K562 (cell line): Measurements from ENCODE around the gene PADI1. TPM values are rescaled to one million over a fixed set of nuclear protein-coding genes. Genes with fewer than 3 reads are reported as not detected.

ENCODE experiments used
- ATAC-seq: fragments of 200-7000 bp; cut with Tn5 transposase; 3 replicates; pipeline ENCODE4 v1.9.1; 2020; ENCODE audit warnings: moderate library complexity
- BruUV-seq: library from RNA; stranded (reverse); fragments of 400-500 nt; replicated peaks from 2 replicates; lab custom pipeline; 2021; lab: Mats Ljungman, UMichigan
- CTCF ChIA-PET: fragments of 300-600 bp; formaldehyde crosslinking; extraction: SDS; loops from one replicate; lab custom pipeline; 2021; ENCODE audit warnings: low intra/inter-chr PET ratio; lab: Yijun Ruan, JAX
- POLR2A ChIA-PET: fragments of 300-600, 350-650 bp; sonication (Branson Sonifier 250); formaldehyde crosslinking; extraction: SDS; loops from one replicate; lab custom pipeline; 2021; ENCODE audit warnings: antibody characterized with exemption, inconsistent platforms; lab: Yijun Ruan, JAX
- DNase-seq, 4 experiments: peaks; one replicate each; pipeline versions ENCODE4 v3.0.0 to v3.0.0-alpha.2; 2011 to 2018; ENCODE audit warnings: low spot score in 3 of 4, mixed read lengths in 3 of 4; ENCODE audit errors: extremely low read depth in 1 of 4
- FAIRE-seq: peaks from 2 replicates; lab custom pipeline; 2011; peaks lifted over from hg19 to GRCh38; lab: Jason Lieb, UNC
- H2AFZ ChIP-seq: 2 replicates; pipeline ENCODE4 v1.6.0; 2011; ENCODE audit warnings: low read depth, low read length, control low read depth, inconsistent platforms
- H3K27ac ChIP-seq: fragments of 200-600 bp; 3 replicates; pipeline ENCODE4 v1.8.0; 2011; ENCODE audit warnings: low read depth, mild to moderate bottlenecking, control low read depth, inconsistent platforms, low read length, moderate library complexity, mixed read lengths; ENCODE audit errors: extremely low read depth
- H3K27me3 ChIP-seq, 2 experiments: fragments of 300-600 bp in 1 of 2; 2 replicates in 1 of 2; 3 replicates in 1 of 2; pipeline versions ENCODE4 v1.6.0 to v1.8.0; 2011; ENCODE audit warnings: inconsistent platforms in 2 of 2, low read length in 2 of 2, mild to moderate bottlenecking in 1 of 2, mixed read lengths in 1 of 2, moderate library complexity in 1 of 2; ENCODE audit not compliant: control insufficient read depth in 2 of 2, insufficient read depth in 2 of 2
- H3K36me3 ChIP-seq: fragments of 300-600 bp; 3 replicates; pipeline ENCODE4 v1.8.0; 2011; ENCODE audit warnings: mild to moderate bottlenecking, low read length, inconsistent platforms; ENCODE audit not compliant: control insufficient read depth, insufficient read depth
- H3K4me1 ChIP-seq, 2 experiments: fragments of 200-600 bp in 1 of 2; replicated peaks in 1 of 2; 2 replicates in 1 of 2; 3 replicates in 1 of 2; pipeline versions ENCODE4 v1.5.1 to v1.8.0; 2011; ENCODE audit warnings: inconsistent platforms in 2 of 2, low read length in 2 of 2, mild to moderate bottlenecking in 1 of 2, mixed read lengths in 1 of 2, moderate library complexity in 1 of 2; ENCODE audit not compliant: control insufficient read depth in 2 of 2, insufficient read depth in 2 of 2
- H3K4me2 ChIP-seq: 2 replicates; pipeline ENCODE4 v1.6.1; 2011; ENCODE audit warnings: low read length, control low read depth, inconsistent platforms, mixed read lengths; ENCODE audit not compliant: insufficient read depth
- H3K4me3 ChIP-seq: fragments of 200-600 bp; sonication (generic), shearing (Covaris generic); 2 replicates; pipeline ENCODE4 v1.5.1; 2016; ENCODE audit warnings: control low read depth, inconsistent platforms
- H3K79me2 ChIP-seq: fragments of 200-600 bp; 3 replicates; pipeline ENCODE4 v1.8.0; 2011; ENCODE audit warnings: low read length, inconsistent platforms; ENCODE audit not compliant: control insufficient read depth, insufficient read depth
- H3K9ac ChIP-seq, 2 experiments: 2 replicates each; pipeline versions ENCODE4 v1.6.0 to v1.6.1; 2011; ENCODE audit warnings: low read depth in 2 of 2, low read length in 2 of 2, control low read depth in 1 of 2, inconsistent platforms in 1 of 2, mild to moderate bottlenecking in 1 of 2, mixed read lengths in 1 of 2; ENCODE audit not compliant: insufficient read depth in 1 of 2
- H3K9me1 ChIP-seq: one replicate; pipeline ENCODE4 v1.6.0; 2011; ENCODE audit warnings: inconsistent platforms, mild to moderate bottlenecking, low read length, moderate library complexity; ENCODE audit not compliant: control insufficient read depth, insufficient read depth
- H3K9me3 ChIP-seq: replicated peaks from 2 replicates; pipeline ENCODE4 v1.5.1; 2011; ENCODE audit warnings: low read depth, low read length, inconsistent platforms; ENCODE audit not compliant: control insufficient read depth, insufficient read depth
- H4K20me1 ChIP-seq: replicated peaks from 2 replicates; pipeline ENCODE4 v1.6.1; 2011; ENCODE audit warnings: low read length, inconsistent platforms, mixed read lengths; ENCODE audit not compliant: control insufficient read depth, insufficient read depth
- CREB1 ChIP-seq, 2 experiments: sonication (generic) in 1 of 2; formaldehyde crosslinking in 1 of 2; IDR thresholded peaks; 2 replicates each; pipeline versions ENCODE4 v1.6.1 to v1.8.0; 2012 to 2022; ENCODE audit warnings: inconsistent platforms in 1 of 2, mild to moderate bottlenecking in 1 of 2, missing genetic modification reagents in 1 of 2, moderate library complexity in 1 of 2
- CREM ChIP-seq: IDR thresholded peaks from 2 replicates; pipeline ENCODE4 v1.6.1; 2014; ENCODE audit warnings: antibody characterized with exemption, low read depth
- DACH1 ChIP-seq: fragments of 450-650 bp; IDR thresholded peaks from 2 replicates; pipeline ENCODE4 v1.6.1; 2018; ENCODE audit not compliant: partially characterized antibody
- EZH2 ChIP-seq: IDR thresholded peaks from 2 replicates; pipeline ENCODE4 v1.6.1; 2012; ENCODE audit warnings: low read depth, mild to moderate bottlenecking, inconsistent platforms, low read length, borderline replicate concordance
- GATAD2B ChIP-seq: fragments of 450-650 bp; IDR thresholded peaks from 2 replicates; pipeline ENCODE4 v1.6.1; 2017; ENCODE audit warnings: mild to moderate bottlenecking, borderline replicate concordance
- HDAC1 ChIP-seq, 2 experiments: fragments of 450-650 bp; IDR thresholded peaks; 2 replicates each; pipeline ENCODE4 v1.6.1; 2016 to 2017; ENCODE audit warnings: inconsistent platforms in 1 of 2, mild to moderate bottlenecking in 1 of 2, moderate library complexity in 1 of 2
- HMG20A ChIP-seq: fragments of 450-650 bp; formaldehyde crosslinking; conservative IDR thresholded peaks from 2 replicates; pipeline ENCODE4 v1.4.0; 2020; ENCODE audit warnings: mild to moderate bottlenecking, mixed read lengths
- ILK ChIP-seq: fragments of 450-650 bp; IDR thresholded peaks from 2 replicates; pipeline ENCODE4 v1.6.1; 2016; ENCODE audit warnings: missing genetic modification characterization, low read depth, mild to moderate bottlenecking, missing compliant biosample characterization, moderate library complexity, borderline replicate concordance
- NFIC ChIP-seq: fragments of 450-650 bp; IDR thresholded peaks from 2 replicates; pipeline ENCODE4 v1.6.1; 2017; ENCODE audit warnings: mild to moderate bottlenecking, inconsistent platforms
- RBM14 ChIP-seq: fragments of 200-400 bp; formaldehyde crosslinking; IDR thresholded peaks from 2 replicates; pipeline ENCODE4 v1.6.1; 2018; ENCODE audit warnings: low read depth, mild to moderate bottlenecking, low read length, moderate library complexity, borderline replicate concordance; ENCODE audit not compliant: insufficient read depth
- YY1 ChIP-seq, 3 experiments: IDR thresholded peaks; 2 replicates each; pipeline ENCODE4 v1.6.1; 2011; ENCODE audit warnings: low read length in 2 of 3, mild to moderate bottlenecking in 2 of 3, moderate library complexity in 2 of 3, borderline replicate concordance in 1 of 3, control low read depth in 1 of 3, low read depth in 1 of 3; ENCODE audit not compliant: insufficient read depth in 3 of 3, insufficient replicate concordance in 2 of 3, control insufficient read depth in 1 of 3, insufficient read length in 1 of 3; ENCODE audit errors: extremely low read depth in 1 of 3
- ZNF134 ChIP-seq: fragments of 250-450 bp; sonication (Bioruptor Pico); conservative IDR thresholded peaks from 2 replicates; pipeline ENCODE4 v1.4.0; 2020
- ZNF146 ChIP-seq: IDR thresholded peaks from one replicate; pipeline ENCODE4 v1.6.1; 2018; ENCODE audit warnings: missing compliant biosample characterization; ENCODE audit not compliant: unreplicated experiment
- ZNF263 ChIP-seq: sonication (generic); formaldehyde crosslinking; IDR thresholded peaks from 2 replicates; pipeline ENCODE4 v1.8.0; 2022; ENCODE audit warnings: mild to moderate bottlenecking, missing genetic modification reagents, borderline replicate concordance
- ZNF778 ChIP-seq: fragments of 450-650 bp; formaldehyde crosslinking; IDR thresholded peaks from 2 replicates; pipeline ENCODE4 v1.4.0; 2020; ENCODE audit warnings: mild to moderate bottlenecking, moderate library complexity
- ZNF780A ChIP-seq: fragments of 250-450 bp; sonication (Bioruptor Pico); IDR thresholded peaks from 2 replicates; pipeline ENCODE4 v1.5.0; 2021; ENCODE audit warnings: mild to moderate bottlenecking
- ZZZ3 ChIP-seq: fragments of 450-650 bp; IDR thresholded peaks from 2 replicates; pipeline ENCODE4 v1.6.1; 2016; ENCODE audit warnings: antibody characterized with exemption, mild to moderate bottlenecking, moderate library complexity
- whole genome bisulfite sequencing: fragments of 100-300 bp; shearing (Covaris generic); methylation state at CpG from one replicate; pipeline ENCODE4 v1.1.6; 2016; ENCODE audit warnings: low coverage, mixed read lengths; ENCODE audit not compliant: insufficient coverage; ENCODE audit errors: missing lambda C conversion rate; 5-methylcytosine and 5-hydroxymethylcytosine counted together
- in situ Hi-C: fragments of 300-500 bp; cut with MboI; formaldehyde crosslinking; loops from 4 replicates; pipeline ENCODE4 v1.15.0; 2018; ENCODE audit warnings: inconsistent platforms, mixed read lengths
- intact Hi-C: fragments of 100-400 bp; cut with micrococcal nuclease; formaldehyde crosslinking; loops from 2 replicates; pipeline ENCODE4 v1.14.2; 2022
- polyA plus RNA-seq, 8 experiments: library from polyadenylated mRNA; depleted of rRNA in 4 of 8; stranded (reverse) in 5 of 8; unstranded in 3 of 8; fragments of >200 nt; fragmentation: Nextera tagmentation in 2 of 8; fragmentation: Illumina TruSeq in 1 of 8; extraction: Ambion mirVana in 2 of 8; extraction: Trizol in 1 of 8; gene quantifications; 2 replicates each; pipeline versions ENCODE4 v1.2.1 to v1.2.3, GENCODE V29; 2011 to 2014; ENCODE audit warnings: inconsistent platforms in 1 of 8, missing spikeins in 1 of 8
- total RNA-seq, 7 experiments: library from RNA; depleted of rRNA in 6 of 7; stranded (reverse); fragments of >200 nt in 6 of 7; fragmentation: Illumina TruSeq in 2 of 7; extraction: Trizol in 2 of 7; gene quantifications; 2 replicates each; pipeline versions ENCODE4 v1.2.1 to v1.2.3, GENCODE V29; 2011 to 2021; ENCODE audit warnings: low replicate concordance in 1 of 7
- TF ChIP-seq, protein P1 (sequence below): fragments of 450-650 bp; conservative IDR thresholded peaks from 2 replicates; pipeline ENCODE4 v1.6.1; 2016; ENCODE audit warnings: missing genetic modification characterization, low read depth, mild to moderate bottlenecking, missing compliant biosample characterization, moderate library complexity
- TF ChIP-seq, protein P2 (sequence below): IDR thresholded peaks from 2 replicates; pipeline ENCODE4 v1.6.1; 2011; ENCODE audit not compliant: insufficient read length; ENCODE audit errors: extremely low read depth

The PADI1 gene
- total and polyA plus RNA-seq, 9 of the 15 experiments (the other 6 are each of a cell fraction or from before 2014, with no cell fraction given) = not detected

DNA sequence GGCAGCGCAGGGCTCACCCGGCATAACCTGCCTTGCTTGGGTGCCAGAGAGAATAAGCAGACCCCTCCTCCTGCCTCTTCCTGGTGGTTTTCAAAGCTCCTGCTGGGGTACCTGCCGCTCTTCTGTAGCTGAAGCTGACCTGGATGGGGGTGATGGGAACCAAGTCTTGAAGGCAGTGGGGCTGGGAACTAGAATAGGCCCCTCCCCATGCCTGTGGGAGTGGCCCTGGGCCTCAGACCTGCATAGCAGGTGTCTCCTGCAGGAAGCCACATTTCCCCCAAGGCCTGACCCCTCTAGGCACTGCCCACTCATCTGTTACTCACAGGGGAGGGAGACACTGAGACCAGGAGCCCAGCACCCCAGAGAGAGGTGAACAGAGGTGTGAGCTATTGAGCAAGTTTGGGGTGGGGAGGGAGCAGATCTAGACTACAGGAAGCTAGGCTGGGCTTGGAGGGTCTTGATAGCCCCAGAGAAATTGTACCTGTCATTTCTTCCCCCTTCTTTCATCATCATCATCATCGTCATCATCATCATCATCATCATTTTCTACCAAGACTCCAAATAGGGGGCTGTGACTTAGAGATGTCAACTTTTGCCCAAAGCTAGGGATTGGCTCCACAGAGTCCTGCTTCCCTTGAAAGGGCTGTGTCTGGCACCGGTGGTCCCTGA, 10.1 kb downstream of the PADI1 start (continued):
- TF ChIP-seq ILK (tag) = no peak
- no peak for TF ChIP-seq ZNF778 (CRISPR knock-in tag)

DNA sequence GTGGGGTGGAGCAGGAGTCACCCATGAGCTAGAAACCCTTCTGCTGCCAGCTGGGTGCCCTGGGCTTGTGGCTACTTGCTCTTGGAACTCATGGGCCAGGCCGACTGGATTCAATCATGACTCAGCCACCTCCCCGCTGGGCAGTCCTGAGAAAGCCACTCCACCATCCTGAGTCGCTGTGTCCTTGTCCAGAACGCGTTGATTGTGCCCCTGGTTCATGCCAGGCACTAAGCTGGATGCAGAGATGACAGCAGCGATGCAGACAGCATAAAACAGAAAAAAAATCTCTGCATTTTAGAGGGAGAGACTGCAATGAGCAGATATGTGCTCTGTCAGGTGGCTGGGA, 10.6 kb downstream of the PADI1 start:
- Histone ChIP-seq H3K4me3 (no peak overlapping the region), H2AFZ (no peak overlapping the region), H3K9ac (no peak overlapping the region), H3K9me3 (no peaks in the 10 kb centered on the region), H3K27me3 (peaks cover 28 to 73% of the 10 kb centered on the region in 2 experiments), H4K20me1 (peaks cover 13% of the 10 kb centered on the region), H3K4me1 (peaks cover 0 to 7% of the 10 kb centered on the region in 2 experiments; a peak in 2 of 5 replicates), H3K9me1 (no peaks in the 10 kb centered on the region), H3K27ac (no peak overlapping the region), H3K36me3 (no peaks in the 10 kb centered on the region), H3K79me2 (no peaks in the 10 kb centered on the region), H3K4me2 (no peak overlapping the region)
- DNase-seq (no peak), ATAC-seq (no peak), FAIRE-seq (no peak)
- intact Hi-C loops = no loop called here
- WGBS = 1% methylated on average over 6 of the region's 6 CpGs
- in situ Hi-C loops = no loop called here
- BruUV-seq = no TSS peak
- POLR2A ChIA-PET = interaction anchor here (0.8 to 1.6 kb wide), 5 partner anchors 9 to 74 kb away, joined by 3 to 6 read pairs (median 3); partner anchors contain the start of gene PADI1
- CTCF ChIA-PET = no interaction called here
- TF ChIP-seq HDAC1 (IDR thresholded peaks at IDR 0.05) (no peak), HMG20A (CRISPR knock-in tag) (no peak), NFIC (no peak), DACH1 (no peak), CREM (no peak), ZZZ3 (no peak), ZNF263 (no peak), ZNF134 (CRISPR knock-in tag) (no peak), CREB1 (IDR thresholded peaks at IDR 0.05) (no peak), CREB1 (CRISPR knock-in tag; IDR thresholded peaks at IDR 0.05) (no peak), YY1 (IDR thresholded peaks at IDR 0.05; ENCODE audit: borderline replicate concordance in 1 of 3, control insufficient read depth in 1 of 3, extremely low read depth in 1 of 3, insufficient read depth in 3 of 3, insufficient read length in 1 of 3, insufficient replicate concordance in 2 of 3, low read depth in 1 of 3, low read length in 2 of 3) (no peak), RBM14 (no peak), ZNF780A (no peak), ZNF146 (CRISPR knock-in tag) (no peak), EZH2 (no peak), GATAD2B (no peak)
- TF ChIP-seq, protein P1, sequence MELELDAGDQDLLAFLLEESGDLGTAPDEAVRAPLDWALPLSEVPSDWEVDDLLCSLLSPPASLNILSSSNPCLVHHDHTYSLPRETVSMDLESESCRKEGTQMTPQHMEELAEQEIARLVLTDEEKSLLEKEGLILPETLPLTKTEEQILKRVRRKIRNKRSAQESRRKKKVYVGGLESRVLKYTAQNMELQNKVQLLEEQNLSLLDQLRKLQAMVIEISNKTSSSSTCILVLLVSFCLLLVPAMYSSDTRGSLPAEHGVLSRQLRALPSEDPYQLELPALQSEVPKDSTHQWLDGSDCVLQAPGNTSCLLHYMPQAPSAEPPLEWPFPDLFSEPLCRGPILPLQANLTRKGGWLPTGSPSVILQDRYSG (tag) = no peak
- TF ChIP-seq, protein P2, sequence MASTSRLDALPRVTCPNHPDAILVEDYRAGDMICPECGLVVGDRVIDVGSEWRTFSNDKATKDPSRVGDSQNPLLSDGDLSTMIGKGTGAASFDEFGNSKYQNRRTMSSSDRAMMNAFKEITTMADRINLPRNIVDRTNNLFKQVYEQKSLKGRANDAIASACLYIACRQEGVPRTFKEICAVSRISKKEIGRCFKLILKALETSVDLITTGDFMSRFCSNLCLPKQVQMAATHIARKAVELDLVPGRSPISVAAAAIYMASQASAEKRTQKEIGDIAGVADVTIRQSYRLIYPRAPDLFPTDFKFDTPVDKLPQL = no peak
